Measurements from ENCODE around the gene AVL9. TPM values are rescaled to one million over a fixed set of nuclear protein-coding genes. Genes with fewer than 3 reads are reported as not detected.
"Not testable (repeated sequence)": the region's sequence is repeated elsewhere in the genome, so short reads cannot be mapped to it uniquely, and the experiment has no call there.

The AVL9 gene
- total and polyA plus RNA-seq, 2 donors (not counting 1 experiment from before 2014, with no cell fraction given) = 15.4 to 48.0 TPM

GRCh38 chr7:32462977-32463376 is 32.3 kb upstream of the AVL9 start:
- H3K27ac Mint-ChIP-seq = no peak overlapping the region

GRCh38 chr7:32464641-32465416 is 30.5 kb upstream of the AVL9 start:
- H3K4me3 Mint-ChIP-seq; H3K27ac Mint-ChIP-seq; H3K9me3 Mint-ChIP-seq (ENCODE audit: insufficient read depth); H3K79me2 ChIP-seq (ENCODE audit: control insufficient read depth, insufficient read depth, low read length); CTCF ChIA-PET; H3K27ac ChIP-seq (ENCODE audit: low read length in 2 of 2); H3K9ac ChIP-seq (ENCODE audit: low read length); H3K27me3 ChIP-seq (replicated peaks in 1 of 4; ENCODE audit: control extremely low read depth in 1 of 4, control insufficient read depth in 3 of 4, insufficient read depth in 4 of 4, low read length in 3 of 4); H3K4me3 ChIP-seq (ENCODE audit: control extremely low read depth in 1 of 5, extremely low read depth in 1 of 5, insufficient read depth in 1 of 5, low read depth in 2 of 5, low read length in 4 of 5); POLR2A ChIA-PET; H3K36me3 ChIP-seq (replicated peaks in 1 of 2; ENCODE audit: control extremely low read depth in 1 of 2, control insufficient read depth in 1 of 2, extremely low read depth in 1 of 2, insufficient read depth in 2 of 2, low read length in 1 of 2); H3K27me3 Mint-ChIP-seq; ATAC-seq (ENCODE audit: low read depth); H3K9me3 ChIP-seq (ENCODE audit: control extremely low read depth in 1 of 3, control insufficient read depth in 2 of 3, insufficient read depth in 1 of 3, low read length in 2 of 3); H3K4me1 ChIP-seq (ENCODE audit: control insufficient read depth in 2 of 2, insufficient read depth in 2 of 2, low read length in 2 of 2); intact Hi-C loops (cut with micrococcal nuclease); DNase-seq; H4K20me1 ChIP-seq (ENCODE audit: control insufficient read depth, insufficient read depth, low read length, poor library complexity, severe bottlenecking); H3K4me1 Mint-ChIP-seq; H2AFZ ChIP-seq (ENCODE audit: insufficient read depth, low read depth, low read length, poor library complexity, severe bottlenecking); H3K4me2 ChIP-seq (replicated peaks; ENCODE audit: low read depth, low read length, poor library complexity, severe bottlenecking): not testable (repeated sequence)
- WGBS (ENCODE audit: insufficient coverage) = 95% methylated on average over 4 of the region's 30 CpGs

More at GRCh38 chr7:32462977-32463376, 32.3 kb upstream of the AVL9 start:
- ChIA-PET CTCF (no interaction called here), POLR2A (no interaction called here)
- H4K20me1 ChIP-seq (ENCODE audit: control insufficient read depth, insufficient read depth, low read length, poor library complexity, severe bottlenecking) = no peaks in the 10 kb centered on the region
- H3K79me2 ChIP-seq (ENCODE audit: control insufficient read depth, insufficient read depth, low read length) = no peaks in the 10 kb centered on the region
- no peaks in the 10 kb centered on the region for H3K4me1 ChIP-seq (ENCODE audit: control insufficient read depth in 2 of 2, insufficient read depth in 2 of 2, low read length in 2 of 2)
- H2AFZ ChIP-seq (ENCODE audit: insufficient read depth, low read depth, low read length, poor library complexity, severe bottlenecking) = no peak overlapping the region
- Mint-ChIP-seq H3K9me3 (ENCODE audit: insufficient read depth) (no peaks in the 10 kb centered on the region), H3K4me3 (no peak overlapping the region), H3K4me1 (no peaks in the 10 kb centered on the region), H3K27me3 (peaks cover 7% of the 10 kb centered on the region)
- WGBS (ENCODE audit: insufficient coverage) = 88% methylated on average over 1 of the region's 1 CpG
- H3K9ac ChIP-seq (ENCODE audit: low read length) = no peak overlapping the region
- H3K27me3 ChIP-seq (replicated peaks in 1 of 4; ENCODE audit: control extremely low read depth in 1 of 4, control insufficient read depth in 3 of 4, insufficient read depth in 4 of 4, low read length in 3 of 4) = no peaks in the 10 kb centered on the region
- H3K36me3 ChIP-seq (replicated peaks in 1 of 2; ENCODE audit: control extremely low read depth in 1 of 2, control insufficient read depth in 1 of 2, extremely low read depth in 1 of 2, insufficient read depth in 2 of 2, low read length in 1 of 2) = no peaks in the 10 kb centered on the region
- no peak overlapping the region for H3K27ac ChIP-seq (ENCODE audit: low read length in 2 of 2)
- H3K4me2 ChIP-seq (replicated peaks; ENCODE audit: low read depth, low read length, poor library complexity, severe bottlenecking) = no peak overlapping the region
- no peak overlapping the region for H3K4me3 ChIP-seq (ENCODE audit: control extremely low read depth in 1 of 5, extremely low read depth in 1 of 5, insufficient read depth in 1 of 5, low read depth in 2 of 5, low read length in 4 of 5)
- intact Hi-C loops (cut with micrococcal nuclease) = no loop called here
- H3K9me3 ChIP-seq (ENCODE audit: control extremely low read depth in 1 of 3, control insufficient read depth in 2 of 3, insufficient read depth in 1 of 3, low read length in 2 of 3) = no peaks in the 10 kb centered on the region
- DNase-seq (no peak), ATAC-seq (ENCODE audit: low read depth) (no peak)
- no peak for TF ChIP-seq EZH2 (IDR thresholded peaks at IDR 0.05; ENCODE audit: borderline replicate concordance, insufficient read depth, low read depth, low read length, poor library complexity, severe bottlenecking)
- TF ChIP-seq CTCF (IDR thresholded peaks at IDR 0.05) = no peak

GRCh38 chr7:32470004-32470403 is 25.3 kb upstream of the AVL9 start:
- ATAC-seq (ENCODE audit: low read depth); CTCF ChIA-PET; H3K27me3 ChIP-seq (replicated peaks in 1 of 4; ENCODE audit: control extremely low read depth in 1 of 4, control insufficient read depth in 3 of 4, insufficient read depth in 4 of 4, low read length in 3 of 4); H3K4me3 ChIP-seq (ENCODE audit: control extremely low read depth in 1 of 5, extremely low read depth in 1 of 5, insufficient read depth in 1 of 5, low read depth in 2 of 5, low read length in 4 of 5); H2AFZ ChIP-seq (ENCODE audit: insufficient read depth, low read depth, low read length, poor library complexity, severe bottlenecking); H3K9ac ChIP-seq (ENCODE audit: low read length); H3K27ac ChIP-seq (ENCODE audit: low read length in 2 of 2); H3K27ac Mint-ChIP-seq; POLR2A ChIA-PET; H3K79me2 ChIP-seq (ENCODE audit: control insufficient read depth, insufficient read depth, low read length); H3K4me2 ChIP-seq (replicated peaks; ENCODE audit: low read depth, low read length, poor library complexity, severe bottlenecking); DNase-seq; H3K36me3 ChIP-seq (replicated peaks in 1 of 2; ENCODE audit: control extremely low read depth in 1 of 2, control insufficient read depth in 1 of 2, extremely low read depth in 1 of 2, insufficient read depth in 2 of 2, low read length in 1 of 2); H3K4me1 Mint-ChIP-seq; H3K4me3 Mint-ChIP-seq; H3K9me3 Mint-ChIP-seq (ENCODE audit: insufficient read depth); intact Hi-C loops (cut with micrococcal nuclease); H3K27me3 Mint-ChIP-seq; H4K20me1 ChIP-seq (ENCODE audit: control insufficient read depth, insufficient read depth, low read length, poor library complexity, severe bottlenecking); H3K4me1 ChIP-seq (ENCODE audit: control insufficient read depth in 2 of 2, insufficient read depth in 2 of 2, low read length in 2 of 2); H3K9me3 ChIP-seq (ENCODE audit: control extremely low read depth in 1 of 3, control insufficient read depth in 2 of 3, insufficient read depth in 1 of 3, low read length in 2 of 3): not testable (repeated sequence)
- WGBS (ENCODE audit: insufficient coverage) = no CpG with 5 or more reads among the region's 2 CpGs
